Mesothelial cell of epicardium (in vitro differentiated cells): Measurements from ENCODE around the gene DDX51. TPM values are rescaled to one million over a fixed set of nuclear protein-coding genes. Genes with fewer than 3 reads are reported as not detected.
A peak's percentile ranks its signal among the peaks of the same experiment; 100 is the strongest.

ENCODE experiments used
- DNase-seq, 2 experiments: peaks; one replicate each; pipeline ENCODE4 v3.0.0; 2021; ENCODE audit warnings: low spot score in 2 of 2; ENCODE audit not compliant: unreplicated experiment in 2 of 2
- H3K27ac Mint-ChIP-seq: 2 replicates; pipeline ENCODE4 v1.8.0; 2021; ENCODE audit warnings: mixed read lengths
- H3K27me3 Mint-ChIP-seq: 2 replicates; pipeline ENCODE4 v1.8.0; 2021; ENCODE audit warnings: low read depth, mixed read lengths
- H3K36me3 Mint-ChIP-seq: 2 replicates; pipeline ENCODE4 v1.8.0; 2021; ENCODE audit warnings: mixed read lengths
- H3K4me1 Mint-ChIP-seq: 2 replicates; pipeline ENCODE4 v1.8.0; 2021; ENCODE audit warnings: mixed read lengths
- H3K4me3 Mint-ChIP-seq: 2 replicates; pipeline ENCODE4 v1.8.0; 2021; ENCODE audit warnings: mild to moderate bottlenecking, moderate library complexity, mixed read lengths
- H3K9me3 Mint-ChIP-seq: 2 replicates; pipeline ENCODE4 v1.8.0; 2021; ENCODE audit warnings: mixed read lengths
- CTCF ChIP-seq: fragments of 200-600 bp; sonication (generic); IDR thresholded peaks from one replicate; pipeline ENCODE4 v1.5.0; 2021; ENCODE audit warnings: antibody characterized with exemption; ENCODE audit not compliant: unreplicated experiment
- total RNA-seq: library from RNA; stranded (reverse); gene quantifications from 3 replicates; pipeline ENCODE4 v1.2.1, GENCODE V29; 2021

DDX51 gene
- total RNA-seq, 1 donor from 2014 or later = 32.5 TPM

DNA sequence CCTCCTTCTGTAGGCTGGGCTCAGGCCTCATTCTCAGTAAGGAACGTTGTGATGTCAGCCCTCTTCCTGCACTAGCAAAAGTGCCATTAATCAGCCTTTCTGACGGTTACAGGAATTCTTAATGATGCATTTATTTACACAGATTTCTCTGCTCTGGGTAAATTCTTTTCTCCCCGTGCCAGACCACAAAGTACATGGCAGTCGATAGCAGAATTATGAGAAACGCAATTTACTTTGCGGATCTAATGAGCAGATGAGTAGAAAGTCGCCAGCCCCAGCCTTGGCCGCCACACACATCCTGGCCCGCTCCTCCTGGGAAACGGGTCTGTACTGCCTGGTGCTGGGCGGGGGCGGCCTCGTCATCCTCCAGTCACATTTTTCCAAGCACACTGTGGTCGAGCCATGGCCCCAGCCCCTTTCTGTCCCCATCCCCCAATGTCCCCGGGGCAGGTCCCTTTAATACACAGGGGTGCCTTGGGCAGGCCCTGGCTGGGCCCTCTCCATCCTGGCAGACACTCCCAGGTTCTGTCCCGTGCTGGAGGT, 26.0 kb upstream of the DDX51 start:
- H3K4me1 Mint-ChIP-seq = peaks cover 21% of the 10 kb centered on the region
- TF ChIP-seq CTCF = no peak
- no peak overlapping the region for H3K4me3 Mint-ChIP-seq
- DNase-seq = peak in 1 of 2 experiments; percentile 21
- peaks cover 34% of the 10 kb centered on the region for H3K27me3 Mint-ChIP-seq
- no peaks in the 10 kb centered on the region for H3K9me3 Mint-ChIP-seq
- H3K36me3 Mint-ChIP-seq = no peaks in the 10 kb centered on the region
- peak overlapping the region; percentile 5 for H3K27ac Mint-ChIP-seq

DNA sequence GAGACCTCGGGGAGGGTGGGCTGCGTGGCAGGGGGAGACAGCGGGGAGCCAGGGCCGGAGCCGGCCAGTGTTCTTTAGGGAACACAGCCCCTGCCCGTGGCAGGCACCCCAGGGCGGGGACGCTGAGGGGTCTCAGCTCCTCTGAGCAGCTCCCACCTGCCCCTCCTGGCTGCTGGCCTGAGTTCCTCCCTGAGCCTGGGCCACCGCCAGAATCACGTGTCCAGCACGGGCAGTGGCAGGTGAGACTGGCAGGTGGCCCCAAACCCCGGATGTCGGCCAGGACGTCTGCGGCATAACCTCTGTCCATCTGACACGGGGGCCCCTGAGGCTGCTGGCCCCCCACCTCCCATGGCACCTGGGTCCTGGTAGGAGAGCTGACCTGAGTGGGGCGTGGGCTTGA, 25.3 kb upstream of the DDX51 start:
- Mint-ChIP-seq H3K9me3 (no peaks in the 10 kb centered on the region), H3K36me3 (no peaks in the 10 kb centered on the region), H3K27ac (no peak overlapping the region), H3K27me3 (peaks cover 31% of the 10 kb centered on the region), H3K4me3 (no peak overlapping the region), H3K4me1 (peaks cover 16% of the 10 kb centered on the region)
- no peak for TF ChIP-seq CTCF
- peak in 1 of 2 experiments; percentile 16 for DNase-seq

- Mint-ChIP-seq H3K27ac (no peak overlapping the region), H3K27me3 (peaks cover 33% of the 10 kb centered on the region), H3K4me1 (peaks cover 16% of the 10 kb centered on the region), H3K4me3 (no peak overlapping the region), H3K36me3 (no peaks in the 10 kb centered on the region), H3K9me3 (no peaks in the 10 kb centered on the region)
- DNase-seq = no peak
- TF ChIP-seq CTCF = no peak
Measured at GRCh38 chr12:132168311-132169031, 24.4 kb upstream of the DDX51 start.

DNA sequence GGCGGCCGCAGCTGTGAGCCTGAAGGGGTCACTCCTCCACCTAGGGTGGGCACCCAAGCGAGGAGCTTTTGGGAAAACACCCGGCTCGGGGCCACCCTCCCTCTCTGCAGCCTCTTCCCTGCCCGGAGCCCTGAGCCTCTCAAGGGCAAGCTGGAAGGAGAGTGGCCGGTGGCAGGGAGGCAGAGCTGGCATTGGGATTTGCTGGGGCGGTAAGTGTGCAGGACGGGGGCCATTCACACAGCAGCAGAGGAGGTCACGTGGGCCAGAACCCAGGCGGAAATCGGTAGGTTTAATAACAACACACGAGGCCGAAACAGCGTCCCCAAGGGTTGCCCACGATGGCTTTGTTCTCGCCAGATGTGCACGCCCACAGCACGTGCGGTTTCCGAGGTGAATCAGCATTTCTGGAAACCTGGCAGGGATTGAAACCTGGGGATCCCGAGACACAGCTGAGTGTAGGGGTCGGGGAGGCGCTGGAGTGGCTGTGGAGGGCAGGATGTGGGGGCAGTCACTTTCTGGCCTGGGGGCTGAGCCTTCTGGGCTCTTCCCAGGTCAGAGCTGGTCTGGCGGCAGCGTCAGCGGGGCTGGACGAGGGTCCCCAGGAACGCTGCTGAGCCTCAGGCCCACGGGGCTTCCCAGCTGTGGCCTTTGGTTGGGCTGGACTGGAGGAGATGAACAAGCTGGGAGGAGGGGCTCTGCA, 23.6 kb upstream of the DDX51 start:
- no peaks in the 10 kb centered on the region for H3K36me3 Mint-ChIP-seq
- no peak overlapping the region for H3K4me3 Mint-ChIP-seq
- peak in 1 of 2 experiments; percentile 14 for DNase-seq
- TF ChIP-seq CTCF = no peak
- peaks cover 31% of the 10 kb centered on the region for H3K27me3 Mint-ChIP-seq
- H3K9me3 Mint-ChIP-seq = no peaks in the 10 kb centered on the region
- H3K4me1 Mint-ChIP-seq = peaks cover 10% of the 10 kb centered on the region
- H3K27ac Mint-ChIP-seq = no peak overlapping the region

GRCh38 chr12:132166801-132167591, 22.9 kb upstream of the DDX51 start:
- H3K36me3 Mint-ChIP-seq = no peaks in the 10 kb centered on the region
- peaks cover 31% of the 10 kb centered on the region for H3K27me3 Mint-ChIP-seq
- H3K27ac Mint-ChIP-seq = no peak overlapping the region
- no peak overlapping the region for H3K4me3 Mint-ChIP-seq
- H3K4me1 Mint-ChIP-seq = peaks cover 10% of the 10 kb centered on the region
- no peak for TF ChIP-seq CTCF
- H3K9me3 Mint-ChIP-seq = no peaks in the 10 kb centered on the region
- DNase-seq = no peak
